HTERT RPE-1 (cell line): ENCODE data around the gene PSME3IP1.
"Not testable (repeated sequence)": the region's sequence is repeated elsewhere in the genome, so short reads cannot be mapped to it uniquely, and the experiment has no call there.

Experiments
- in situ Hi-C: fragments of 300-500 bp; cut with MboI; formaldehyde crosslinking; loops from 4 replicates; pipeline ENCODE4 v1.14.3; 2020; ENCODE audit warnings: low sequenced_read_pairs

The PSME3IP1 gene

GRCh38 chr16:57127037-57127763, 58.6 kb downstream of the PSME3IP1 start:
- in situ Hi-C loops = no loop called here

- in situ Hi-C loops = no loop called here
These were observed 59.4 kb downstream of the PSME3IP1 start for GRCh38 chr16:57126411-57126810.

- in situ Hi-C loops = no loop called here
These were observed 59.9 kb downstream of the PSME3IP1 start for GRCh38 chr16:57125969-57126368.

- in situ Hi-C loops = no loop called here
These were observed 60.5 kb downstream of the PSME3IP1 start for GRCh38 chr16:57125376-57125775.

DNA sequence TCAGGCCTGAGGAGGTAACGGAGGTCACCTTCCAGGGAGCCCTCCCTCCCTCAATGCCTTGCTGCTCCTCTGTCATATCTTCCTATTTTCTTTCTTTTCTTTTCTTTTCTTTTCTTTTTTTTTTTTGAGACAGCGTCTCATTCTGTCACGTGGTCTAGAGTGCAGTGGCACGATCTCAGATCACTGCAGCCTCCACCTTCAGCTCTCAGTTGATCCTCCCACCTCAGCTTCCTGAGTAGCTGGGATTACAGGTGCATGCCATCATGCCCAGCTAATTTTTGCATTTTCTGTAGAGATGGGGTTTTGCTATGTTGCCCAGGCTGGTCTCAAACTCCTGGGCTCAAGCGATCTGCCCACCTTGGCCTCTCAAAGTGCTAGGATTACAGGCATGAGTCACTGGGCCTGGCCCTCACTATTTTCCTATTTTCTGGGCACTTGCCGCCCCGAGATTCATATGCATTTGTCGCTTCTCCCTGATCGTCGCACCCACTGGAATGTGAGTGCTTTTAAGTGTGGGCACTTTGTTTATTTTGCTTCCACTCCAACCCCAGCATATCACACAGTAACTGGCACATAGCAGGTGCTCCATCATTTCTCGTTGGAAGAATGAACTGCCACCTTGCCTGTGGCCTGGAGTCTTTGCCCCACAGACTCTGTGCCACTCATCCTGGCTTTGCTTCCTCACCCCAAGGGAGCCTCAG, 61.7 kb downstream of the PSME3IP1 start:
- in situ Hi-C loops = no loop called here

DNA sequence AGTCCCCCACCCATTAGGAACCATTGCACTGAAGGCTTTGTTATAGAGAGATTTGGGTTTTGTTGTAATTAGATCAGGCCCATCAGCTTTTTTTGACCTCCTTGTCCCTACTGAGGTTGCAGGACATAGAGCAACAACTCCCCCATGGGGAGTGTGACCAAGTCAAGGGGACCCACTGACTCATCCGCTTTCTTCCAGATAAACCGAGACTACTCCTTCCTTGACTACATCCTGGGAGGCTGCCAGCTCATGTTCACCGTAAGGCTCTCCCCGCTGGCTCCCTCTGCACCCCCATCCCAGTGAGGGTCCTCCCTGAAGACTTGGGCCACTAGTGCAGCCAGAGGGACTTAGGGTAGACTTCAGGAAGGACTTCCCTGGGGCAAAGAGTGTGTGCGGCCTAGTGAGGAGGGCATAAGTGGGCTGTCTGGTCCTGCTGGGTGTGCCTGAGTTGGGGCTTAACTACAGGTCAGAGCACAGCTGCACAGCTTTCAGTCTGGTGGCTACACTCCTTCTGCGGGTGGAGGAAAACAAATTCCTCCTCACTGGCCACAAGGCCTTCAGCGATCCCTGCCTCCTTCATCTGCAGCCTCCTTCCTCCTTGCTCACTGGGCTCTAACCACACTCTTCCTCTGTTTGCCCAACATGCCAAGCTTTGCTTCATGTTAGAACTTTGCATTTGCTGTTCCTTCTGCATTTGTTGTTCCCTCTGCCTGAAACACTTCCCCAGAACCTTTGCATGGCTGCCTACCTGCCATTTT, 62.4 kb downstream of the PSME3IP1 start:
- in situ Hi-C loops = no loop called here

- in situ Hi-C loops = no loop called here
These were observed 67.3 kb downstream of the PSME3IP1 start for GRCh38 chr16:57118461-57119084.

- in situ Hi-C loops = no loop called here
These were observed 70.2 kb downstream of the PSME3IP1 start for GRCh38 chr16:57115514-57116182.

DNA sequence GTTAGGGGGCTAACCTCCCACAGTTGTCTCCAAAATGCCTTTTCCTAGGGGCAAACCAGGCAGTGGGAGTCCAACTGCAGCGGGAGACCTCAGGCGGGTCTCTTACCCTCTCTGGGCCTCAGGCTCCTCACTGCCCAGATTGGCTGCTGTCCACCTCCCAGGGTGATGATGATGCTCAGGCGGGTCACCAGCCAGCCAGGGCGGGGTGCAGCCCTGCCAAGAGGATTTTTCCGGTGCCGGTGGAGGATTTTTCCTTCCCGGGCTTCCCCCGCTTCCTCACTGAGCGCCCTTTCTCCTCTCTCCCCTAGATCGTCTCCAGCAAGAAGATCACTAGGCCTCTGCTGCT, 70.7 kb downstream of the PSME3IP1 start:
- in situ Hi-C loops = no loop called here

DNA sequence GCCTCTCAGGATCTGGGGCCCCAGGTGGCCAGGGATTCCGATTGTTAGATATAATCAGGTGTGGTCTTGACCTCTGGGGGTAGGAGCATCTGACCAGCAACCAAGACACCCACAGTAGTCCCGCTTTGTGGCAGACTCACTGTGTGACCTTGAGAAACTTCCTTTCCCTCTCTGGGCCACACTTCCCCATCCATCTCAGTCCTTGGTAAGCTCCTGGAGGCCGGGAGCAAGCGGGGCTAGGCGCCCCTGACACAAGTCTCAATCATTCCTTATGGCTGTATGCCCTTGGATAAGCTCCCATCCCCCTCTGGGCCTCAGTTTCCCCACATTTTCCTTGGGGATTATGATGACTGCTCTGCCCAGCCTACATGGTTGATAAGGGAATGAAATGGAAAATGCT, 72.2 kb downstream of the PSME3IP1 start:
- in situ Hi-C loops = no loop called here

DNA sequence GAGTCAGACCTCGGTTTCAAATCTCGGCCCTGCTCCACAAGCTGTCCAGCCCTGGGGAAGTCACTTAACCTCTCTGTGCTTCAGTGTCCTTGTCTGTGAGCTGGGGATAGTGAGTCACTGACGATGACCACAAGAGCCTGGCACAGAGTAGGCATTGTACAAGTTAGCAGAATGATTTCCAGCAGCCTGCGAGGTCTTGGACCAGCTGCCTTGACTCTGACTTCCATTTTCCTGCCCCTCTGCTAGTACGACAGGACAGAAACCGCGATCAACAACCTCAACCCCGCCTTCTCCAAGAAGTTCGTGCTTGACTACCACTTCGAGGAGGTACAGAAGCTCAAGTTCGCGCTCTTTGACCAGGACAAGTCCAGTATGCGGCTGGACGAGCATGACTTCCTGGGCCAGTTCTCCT, 72.8 kb downstream of the PSME3IP1 start:
- in situ Hi-C loops = no loop called here

DNA sequence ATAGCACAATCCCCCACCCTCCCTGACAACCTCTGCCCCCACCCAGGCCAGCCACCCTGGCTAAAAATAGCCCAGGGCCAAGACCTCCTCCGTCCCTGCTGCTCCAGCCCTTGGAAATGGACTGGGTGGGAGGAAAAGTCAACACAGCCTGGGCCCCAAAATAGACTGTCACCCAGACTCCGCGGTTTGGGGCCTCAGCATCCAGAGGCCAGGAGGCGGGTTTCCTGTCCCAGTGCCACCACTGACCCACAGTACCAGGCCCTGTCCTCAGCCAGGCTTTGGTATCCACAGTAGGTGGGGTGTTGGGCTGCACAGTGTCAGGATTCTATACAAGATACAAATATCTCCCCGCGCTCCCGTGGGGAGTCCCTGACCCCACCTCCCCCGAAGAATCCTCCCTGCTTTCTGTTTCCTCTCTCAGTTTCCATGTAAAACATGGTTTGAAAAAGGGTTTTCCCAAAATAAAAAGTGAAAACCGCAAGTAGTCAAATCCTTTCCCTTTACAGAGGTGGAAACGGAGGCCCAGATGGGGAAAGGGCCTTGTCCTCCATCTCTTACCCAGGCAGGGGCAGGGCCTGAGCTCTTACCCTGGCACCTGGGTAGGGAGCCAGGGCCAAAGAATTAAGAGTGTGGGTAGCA, 73.3 kb downstream of the PSME3IP1 start:
- in situ Hi-C loops = no loop called here

- in situ Hi-C loops = no loop called here
These were observed 74.4 kb downstream of the PSME3IP1 start for GRCh38 chr16:57111420-57111819.

GRCh38 chr16:57110937-57111336, 74.9 kb downstream of the PSME3IP1 start:
- in situ Hi-C loops = no loop called here

- in situ Hi-C loops = not testable (repeated sequence)
These were observed 76.4 kb downstream of the PSME3IP1 start for GRCh38 chr16:57109259-57110105.

- in situ Hi-C loops = no loop called here
These were observed 77.4 kb downstream of the PSME3IP1 start for GRCh38 chr16:57108432-57108831.

- in situ Hi-C loops = no loop called here
These were observed 78.4 kb downstream of the PSME3IP1 start for GRCh38 chr16:57107321-57107922.

DNA sequence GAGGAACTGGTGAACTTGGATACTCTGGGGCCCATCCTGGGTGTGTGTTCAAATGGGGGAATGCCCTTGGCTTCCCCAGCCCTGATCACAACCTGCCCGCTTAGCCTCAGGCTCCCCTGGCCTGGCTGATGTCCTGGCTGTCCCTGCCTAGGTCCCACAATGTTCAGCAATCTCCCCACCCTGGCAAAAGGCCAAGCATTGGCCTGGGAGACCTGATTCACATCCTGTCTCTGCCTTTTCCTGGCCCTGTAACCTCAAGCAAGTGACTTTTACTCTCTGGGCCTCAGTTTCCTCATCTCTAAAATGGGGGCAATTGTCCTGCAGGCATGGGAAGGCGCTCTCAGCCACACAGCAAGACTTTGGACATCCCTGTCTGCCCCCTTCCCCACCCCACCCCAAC, 79.1 kb downstream of the PSME3IP1 start:
- in situ Hi-C loops = no loop called here

DNA sequence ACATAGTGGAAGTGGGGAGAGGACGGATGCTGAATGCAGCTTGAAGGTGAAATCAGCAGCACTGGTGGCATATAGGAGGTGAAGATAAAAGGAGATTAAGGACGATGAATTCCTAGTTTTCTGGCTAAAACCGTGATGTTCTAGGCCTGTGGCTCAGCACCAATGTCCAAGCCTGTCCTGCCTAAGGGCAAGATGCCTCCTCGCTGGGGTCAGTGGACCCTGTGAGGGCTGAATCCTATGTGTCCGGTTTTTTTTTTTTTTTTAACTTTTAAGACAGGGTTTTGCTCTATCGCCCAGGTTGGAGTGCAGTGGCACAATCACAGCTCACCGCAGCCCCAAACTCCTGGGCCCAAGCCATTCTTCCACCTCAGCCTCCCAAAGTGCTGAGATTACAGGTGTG, 80.7 kb downstream of the PSME3IP1 start:
- in situ Hi-C loops = no loop called here
